Measurements from ENCODE around the gene ITSN2.

The ITSN2 gene

DNA sequence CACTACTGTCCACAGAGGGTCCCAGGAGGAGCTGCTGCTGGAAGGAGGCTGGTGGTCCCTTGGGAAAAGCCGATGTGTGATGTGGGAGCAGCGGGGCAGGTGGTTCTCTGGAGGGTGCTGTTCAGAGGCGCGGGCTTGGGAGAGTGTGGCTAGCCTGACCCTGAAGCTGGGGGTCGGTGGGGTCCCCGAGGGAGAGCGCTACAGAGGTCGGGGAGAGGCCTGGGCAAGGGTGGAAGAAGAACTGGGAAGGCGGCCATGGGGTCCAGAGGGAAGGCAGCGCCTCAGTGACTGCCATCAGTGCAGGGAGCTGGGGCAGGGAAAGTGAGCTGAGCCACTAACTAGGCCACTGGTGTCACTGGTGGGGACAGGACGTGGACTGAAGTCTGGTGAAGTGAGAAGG is 153.0 kb downstream of the ITSN2 start (continued):
- no peak for TF ChIP-seq GLIS3 (CRISPR knock-in tag; IDR thresholded peaks at IDR 0.05)

DNA sequence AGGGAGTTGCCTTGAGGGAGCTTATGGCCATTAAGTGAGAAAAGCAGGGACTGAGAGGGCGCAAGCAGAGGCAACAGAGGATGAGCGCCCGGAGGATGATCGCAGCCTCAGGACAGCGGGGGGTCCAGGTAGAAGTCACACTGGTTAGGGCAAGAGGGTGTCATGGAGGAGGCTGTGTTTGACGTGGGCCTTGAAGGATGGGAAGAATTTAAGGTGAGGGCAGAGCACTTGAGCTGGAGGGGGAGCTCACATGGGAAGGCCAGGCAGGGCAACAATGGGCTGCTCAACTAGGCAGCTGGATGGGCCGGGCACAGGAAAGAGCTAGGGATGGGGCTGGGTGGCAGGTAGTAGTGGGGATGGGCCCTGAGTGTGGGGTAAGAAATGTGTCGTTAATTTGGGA is 153.6 kb downstream of the ITSN2 start:
- no peak for ATAC-seq
- TF ChIP-seq ZC3H10 (CRISPR knock-in tag; IDR thresholded peaks at IDR 0.05): no peak
- no peak for TF ChIP-seq ESRRG (CRISPR knock-in tag; IDR thresholded peaks at IDR 0.05)
- TF ChIP-seq ZFP3 (CRISPR knock-in tag; IDR thresholded peaks at IDR 0.05): no peak
- TF ChIP-seq PPARA (CRISPR knock-in tag; IDR thresholded peaks at IDR 0.05; ENCODE audit: borderline replicate concordance): no peak
- TF ChIP-seq, protein P1, sequence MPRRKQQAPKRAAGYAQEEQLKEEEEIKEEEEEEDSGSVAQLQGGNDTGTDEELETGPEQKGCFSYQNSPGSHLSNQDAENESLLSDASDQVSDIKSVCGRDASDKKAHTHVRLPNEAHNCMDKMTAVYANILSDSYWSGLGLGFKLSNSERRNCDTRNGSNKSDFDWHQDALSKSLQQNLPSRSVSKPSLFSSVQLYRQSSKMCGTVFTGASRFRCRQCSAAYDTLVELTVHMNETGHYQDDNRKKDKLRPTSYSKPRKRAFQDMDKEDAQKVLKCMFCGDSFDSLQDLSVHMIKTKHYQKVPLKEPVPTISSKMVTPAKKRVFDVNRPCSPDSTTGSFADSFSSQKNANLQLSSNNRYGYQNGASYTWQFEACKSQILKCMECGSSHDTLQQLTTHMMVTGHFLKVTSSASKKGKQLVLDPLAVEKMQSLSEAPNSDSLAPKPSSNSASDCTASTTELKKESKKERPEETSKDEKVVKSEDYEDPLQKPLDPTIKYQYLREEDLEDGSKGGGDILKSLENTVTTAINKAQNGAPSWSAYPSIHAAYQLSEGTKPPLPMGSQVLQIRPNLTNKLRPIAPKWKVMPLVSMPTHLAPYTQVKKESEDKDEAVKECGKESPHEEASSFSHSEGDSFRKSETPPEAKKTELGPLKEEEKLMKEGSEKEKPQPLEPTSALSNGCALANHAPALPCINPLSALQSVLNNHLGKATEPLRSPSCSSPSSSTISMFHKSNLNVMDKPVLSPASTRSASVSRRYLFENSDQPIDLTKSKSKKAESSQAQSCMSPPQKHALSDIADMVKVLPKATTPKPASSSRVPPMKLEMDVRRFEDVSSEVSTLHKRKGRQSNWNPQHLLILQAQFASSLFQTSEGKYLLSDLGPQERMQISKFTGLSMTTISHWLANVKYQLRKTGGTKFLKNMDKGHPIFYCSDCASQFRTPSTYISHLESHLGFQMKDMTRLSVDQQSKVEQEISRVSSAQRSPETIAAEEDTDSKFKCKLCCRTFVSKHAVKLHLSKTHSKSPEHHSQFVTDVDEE (CRISPR knock-in tag; IDR thresholded peaks at IDR 0.05): no peak
- no peak for TF ChIP-seq ARNTL (CRISPR knock-in tag; IDR thresholded peaks at IDR 0.05; ENCODE audit: borderline replicate concordance, low read depth)
- TF ChIP-seq, protein P2, sequence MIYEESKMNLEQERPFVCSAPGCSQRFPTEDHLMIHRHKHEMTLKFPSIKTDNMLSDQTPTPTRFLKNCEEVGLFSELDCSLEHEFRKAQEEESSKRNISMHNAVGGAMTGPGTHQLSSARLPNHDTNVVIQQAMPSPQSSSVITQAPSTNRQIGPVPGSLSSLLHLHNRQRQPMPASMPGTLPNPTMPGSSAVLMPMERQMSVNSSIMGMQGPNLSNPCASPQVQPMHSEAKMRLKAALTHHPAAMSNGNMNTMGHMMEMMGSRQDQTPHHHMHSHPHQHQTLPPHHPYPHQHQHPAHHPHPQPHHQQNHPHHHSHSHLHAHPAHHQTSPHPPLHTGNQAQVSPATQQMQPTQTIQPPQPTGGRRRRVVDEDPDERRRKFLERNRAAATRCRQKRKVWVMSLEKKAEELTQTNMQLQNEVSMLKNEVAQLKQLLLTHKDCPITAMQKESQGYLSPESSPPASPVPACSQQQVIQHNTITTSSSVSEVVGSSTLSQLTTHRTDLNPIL (CRISPR knock-in tag; IDR thresholded peaks at IDR 0.05; ENCODE audit: low read depth): no peak
- TF ChIP-seq TOX (CRISPR knock-in tag; IDR thresholded peaks at IDR 0.05; ENCODE audit: borderline replicate concordance): no peak
- TF ChIP-seq, protein P3, sequence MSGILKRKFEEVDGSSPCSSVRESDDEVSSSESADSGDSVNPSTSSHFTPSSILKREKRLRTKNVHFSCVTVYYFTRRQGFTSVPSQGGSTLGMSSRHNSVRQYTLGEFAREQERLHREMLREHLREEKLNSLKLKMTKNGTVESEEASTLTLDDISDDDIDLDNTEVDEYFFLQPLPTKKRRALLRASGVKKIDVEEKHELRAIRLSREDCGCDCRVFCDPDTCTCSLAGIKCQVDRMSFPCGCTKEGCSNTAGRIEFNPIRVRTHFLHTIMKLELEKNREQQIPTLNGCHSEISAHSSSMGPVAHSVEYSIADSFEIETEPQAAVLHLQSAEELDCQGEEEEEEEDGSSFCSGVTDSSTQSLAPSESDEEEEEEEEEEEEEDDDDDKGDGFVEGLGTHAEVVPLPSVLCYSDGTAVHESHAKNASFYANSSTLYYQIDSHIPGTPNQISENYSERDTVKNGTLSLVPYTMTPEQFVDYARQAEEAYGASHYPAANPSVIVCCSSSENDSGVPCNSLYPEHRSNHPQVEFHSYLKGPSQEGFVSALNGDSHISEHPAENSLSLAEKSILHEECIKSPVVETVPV (CRISPR knock-in tag; IDR thresholded peaks at IDR 0.05): no peak
- no peak for TF ChIP-seq OSR1 (CRISPR knock-in tag; IDR thresholded peaks at IDR 0.05)
- no peak for TF ChIP-seq ZNF8 (CRISPR knock-in tag; IDR thresholded peaks at IDR 0.05)
- TF ChIP-seq ZNF70 (CRISPR knock-in tag; IDR thresholded peaks at IDR 0.05): no peak

DNA sequence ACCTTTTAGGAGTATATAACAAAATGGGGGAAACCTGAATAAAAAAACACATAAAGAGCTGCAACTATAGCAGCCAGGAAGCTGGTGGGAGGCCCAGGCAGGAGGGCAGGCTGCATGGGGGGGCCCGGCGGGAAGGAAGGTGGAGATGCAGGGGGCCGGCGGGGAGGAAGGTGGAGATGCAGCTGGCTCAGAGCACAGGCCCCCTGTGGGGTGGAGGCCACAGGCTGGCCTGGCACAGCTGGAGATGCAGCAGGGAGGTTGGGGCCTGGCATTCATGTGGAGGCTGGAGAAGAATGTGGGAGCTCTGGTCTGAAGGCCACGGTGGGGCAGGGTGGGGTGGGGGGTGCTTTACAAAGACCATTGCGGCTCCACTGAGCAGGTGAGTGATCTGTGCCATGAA is 154.1 kb downstream of the ITSN2 start:
- no peak for TF ChIP-seq ARNTL (CRISPR knock-in tag; IDR thresholded peaks at IDR 0.05; ENCODE audit: borderline replicate concordance, low read depth)
- no peak for TF ChIP-seq SNAI2 (CRISPR knock-in tag; IDR thresholded peaks at IDR 0.05)
- TF ChIP-seq, protein P1 (CRISPR knock-in tag; IDR thresholded peaks at IDR 0.05): no peak
- ATAC-seq: no peak

DNA sequence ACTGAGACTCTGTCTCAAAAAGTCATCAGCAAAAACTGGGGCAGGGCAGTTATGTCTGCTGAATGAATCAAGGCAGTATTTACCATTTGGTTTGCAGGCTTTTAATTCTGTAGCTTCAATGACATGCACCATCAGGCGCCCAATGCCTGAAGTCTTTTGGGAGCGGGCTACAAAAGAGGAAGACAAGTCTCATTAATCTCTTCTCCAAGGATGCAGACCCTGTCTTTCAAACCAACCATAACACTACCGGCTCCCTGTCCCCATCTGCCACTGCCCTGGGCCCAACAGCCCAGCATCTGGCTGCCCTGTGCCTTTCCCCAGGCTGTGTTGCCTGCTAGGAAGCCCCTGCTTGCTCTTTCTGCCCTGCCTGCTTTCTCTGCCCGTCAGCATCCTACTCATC is 155.2 kb downstream of the ITSN2 start:
- no peak for ATAC-seq
- TF ChIP-seq BACH2 (CRISPR knock-in tag; IDR thresholded peaks at IDR 0.05; ENCODE audit: borderline replicate concordance) (no peak), ZNF8 (CRISPR knock-in tag; IDR thresholded peaks at IDR 0.05) (no peak), ISL1 (CRISPR knock-in tag; IDR thresholded peaks at IDR 0.05) (no peak), TOX (CRISPR knock-in tag; IDR thresholded peaks at IDR 0.05; ENCODE audit: borderline replicate concordance) (no peak), SNAI2 (CRISPR knock-in tag; IDR thresholded peaks at IDR 0.05) (no peak)

DNA sequence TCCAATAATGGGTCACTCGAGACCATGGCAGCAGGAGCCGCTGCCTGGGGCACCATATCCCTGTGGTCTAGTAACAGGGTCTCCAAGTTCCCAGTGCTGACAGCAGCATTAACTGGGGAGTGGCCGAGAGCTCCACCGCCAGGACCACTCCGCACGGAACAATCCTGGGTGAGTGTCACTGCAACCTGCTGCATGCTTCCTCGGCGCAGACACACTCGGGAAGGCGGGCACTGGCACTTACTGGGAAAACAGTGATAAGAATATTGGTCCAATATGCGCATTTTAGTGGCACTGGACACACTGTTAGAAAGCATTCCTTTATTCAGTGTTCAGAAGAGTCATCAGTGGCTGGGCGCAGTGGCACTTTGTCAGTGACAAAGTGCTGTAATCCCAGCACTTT is 155.8 kb downstream of the ITSN2 start:
- ATAC-seq: no peak
- no peak for TF ChIP-seq CSDC2 (CRISPR knock-in tag; IDR thresholded peaks at IDR 0.05)
- TF ChIP-seq ZFP3 (CRISPR knock-in tag; IDR thresholded peaks at IDR 0.05): no peak
- TF ChIP-seq ARNTL (CRISPR knock-in tag; IDR thresholded peaks at IDR 0.05; ENCODE audit: borderline replicate concordance, low read depth): no peak
- TF ChIP-seq GLIS3 (CRISPR knock-in tag; IDR thresholded peaks at IDR 0.05): no peak
- TF ChIP-seq SNAI2 (CRISPR knock-in tag; IDR thresholded peaks at IDR 0.05): no peak
- no peak for TF ChIP-seq BACH2 (CRISPR knock-in tag; IDR thresholded peaks at IDR 0.05; ENCODE audit: borderline replicate concordance)
- TF ChIP-seq ZC3H10 (CRISPR knock-in tag; IDR thresholded peaks at IDR 0.05): no peak
- no peak for TF ChIP-seq ISL1 (CRISPR knock-in tag; IDR thresholded peaks at IDR 0.05)
- TF ChIP-seq TCF4 (CRISPR knock-in tag; IDR thresholded peaks at IDR 0.05; ENCODE audit: borderline replicate concordance): no peak
- TF ChIP-seq, protein P3 (CRISPR knock-in tag; IDR thresholded peaks at IDR 0.05): no peak
- TF ChIP-seq, protein P1 (CRISPR knock-in tag; IDR thresholded peaks at IDR 0.05): no peak
- TF ChIP-seq, protein P2 (CRISPR knock-in tag; IDR thresholded peaks at IDR 0.05; ENCODE audit: low read depth): no peak
- no peak for TF ChIP-seq PPARA (CRISPR knock-in tag; IDR thresholded peaks at IDR 0.05; ENCODE audit: borderline replicate concordance)
- TF ChIP-seq OSR1 (CRISPR knock-in tag; IDR thresholded peaks at IDR 0.05): no peak
- TF ChIP-seq ZNF70 (CRISPR knock-in tag; IDR thresholded peaks at IDR 0.05): no peak
- no peak for TF ChIP-seq ESRRG (CRISPR knock-in tag; IDR thresholded peaks at IDR 0.05)
